GM12878 (cell line): ENCODE results near the gene TNFRSF1B. TPM values are rescaled to one million over a fixed set of nuclear protein-coding genes. Genes with fewer than 3 reads are reported as not detected.

ENCODE experiments used
- BCL11A ChIP-seq: IDR thresholded peaks from 2 replicates; pipeline ENCODE4 v1.6.1; 2011; ENCODE audit warnings: low read depth, low read length
- BHLHE40 ChIP-seq, 2 experiments: fragments of 450-650 bp in 1 of 2; IDR thresholded peaks; 2 replicates each; pipeline ENCODE4 v1.6.1; 2011 to 2017; ENCODE audit warnings: low read depth in 2 of 2, borderline replicate concordance in 1 of 2, improper control_type of control experiment in 1 of 2, low read length in 1 of 2, mild to moderate bottlenecking in 1 of 2
- CHD2 ChIP-seq: IDR thresholded peaks from 2 replicates; pipeline ENCODE4 v1.6.1; 2011; ENCODE audit warnings: low read depth, low read length, improper control_type of control experiment, borderline replicate concordance
- DPF2 ChIP-seq: fragments of 450-650 bp; IDR thresholded peaks from 2 replicates; pipeline ENCODE4 v1.6.1; 2017; ENCODE audit warnings: mild to moderate bottlenecking
- FOXK2 ChIP-seq: fragments of 450-650 bp; IDR thresholded peaks from 2 replicates; pipeline ENCODE4 v1.6.1; 2017; ENCODE audit warnings: mild to moderate bottlenecking, moderate library complexity
- KAT2A ChIP-seq: conservative IDR thresholded peaks from 2 replicates; pipeline ENCODE4 v1.6.1; 2011; ENCODE audit warnings: low read depth, low read length; ENCODE audit not compliant: control insufficient read depth
- MYC ChIP-seq: IDR thresholded peaks from 2 replicates; pipeline ENCODE4 v1.6.1; 2011; ENCODE audit warnings: mild to moderate bottlenecking, low read length, moderate library complexity, inconsistent platforms; ENCODE audit not compliant: insufficient read depth, insufficient replicate concordance, insufficient read length, severe bottlenecking
- NR2F1 ChIP-seq: fragments of 450-650 bp; conservative IDR thresholded peaks from 2 replicates; pipeline ENCODE4 v1.6.1; 2017; ENCODE audit warnings: mild to moderate bottlenecking
- POLR2AphosphoS5 ChIP-seq: IDR thresholded peaks from 2 replicates; pipeline ENCODE4 v1.6.1; 2011; ENCODE audit warnings: mild to moderate bottlenecking, low read length, inconsistent platforms
- RAD21 ChIP-seq: IDR thresholded peaks from 2 replicates; pipeline ENCODE4 v1.6.1; 2011; ENCODE audit warnings: mild to moderate bottlenecking, low read depth, low read length, moderate library complexity; ENCODE audit not compliant: insufficient read depth
- SUPT20H ChIP-seq: IDR thresholded peaks from 2 replicates; pipeline ENCODE4 v1.6.1; 2011; ENCODE audit warnings: low read depth, mild to moderate bottlenecking, low read length, moderate library complexity, borderline replicate concordance; ENCODE audit not compliant: control insufficient read depth
- TCF12 ChIP-seq: IDR thresholded peaks from 2 replicates; pipeline ENCODE4 v1.6.1; 2011; ENCODE audit warnings: low read depth, mild to moderate bottlenecking, low read length
- WRNIP1 ChIP-seq: IDR thresholded peaks from 2 replicates; pipeline ENCODE4 v1.6.1; 2011; ENCODE audit warnings: low read depth, low read length, improper control_type of control experiment, borderline replicate concordance
- ZNF207 ChIP-seq: fragments of 450-650 bp; IDR thresholded peaks from 2 replicates; pipeline ENCODE4 v1.6.1; 2014; ENCODE audit warnings: antibody characterized with exemption, mild to moderate bottlenecking, borderline replicate concordance
- ZNF217 ChIP-seq: fragments of 450-650 bp; IDR thresholded peaks from 2 replicates; pipeline ENCODE4 v1.6.1; 2017; ENCODE audit warnings: antibody characterized with exemption, mild to moderate bottlenecking
- ZNF384 ChIP-seq: IDR thresholded peaks from 2 replicates; pipeline ENCODE4 v1.6.1; 2012; ENCODE audit warnings: low read depth, mild to moderate bottlenecking, low read length, improper control_type of control experiment, borderline replicate concordance
- polyA plus RNA-seq, 11 experiments: library from polyadenylated mRNA; depleted of rRNA in 4 of 11; unstranded in 6 of 11; stranded (reverse) in 5 of 11; fragments of >200 nt; fragmentation: Nextera tagmentation in 4 of 11; fragmentation: Illumina TruSeq in 1 of 11; extraction: Ambion mirVana in 4 of 11; extraction: Trizol in 1 of 11; gene quantifications; 1 replicate in 1 of 11; 2 replicates in 10 of 11; pipeline versions ENCODE4 v1.2.1 to v1.2.3, GENCODE V29; 2011 to 2016; ENCODE audit warnings: inconsistent platforms in 2 of 11, missing spikeins in 2 of 11, low read depth in 1 of 11
- total RNA-seq, 4 experiments: library from RNA; depleted of rRNA in 3 of 4; stranded (reverse); fragments of >200 nt in 3 of 4; fragmentation: Illumina TruSeq in 1 of 4; extraction: Trizol in 1 of 4; gene quantifications; 2 replicates each; pipeline versions ENCODE4 v1.2.1 to v1.2.3, GENCODE V29; 2013 to 2021
- TF ChIP-seq, protein P1 (sequence below): fragments of 450-650 bp; IDR thresholded peaks from 2 replicates; pipeline ENCODE4 v1.6.1; 2016; ENCODE audit warnings: mild to moderate bottlenecking
- TF ChIP-seq, protein P2 (sequence below): fragments of 450-650 bp; formaldehyde crosslinking; IDR thresholded peaks from 2 replicates; pipeline ENCODE4 v1.4.0; 2020; ENCODE audit warnings: mild to moderate bottlenecking, moderate library complexity
- TF ChIP-seq, protein P3 (sequence below): IDR thresholded peaks from 2 replicates; pipeline ENCODE4 v1.6.1; 2011; ENCODE audit warnings: low read depth, mild to moderate bottlenecking, low read length, moderate library complexity, borderline replicate concordance; ENCODE audit errors: extremely low read depth
- TF ChIP-seq, protein P4 (sequence below): fragments of 450-650 bp; IDR thresholded peaks from 2 replicates; pipeline ENCODE4 v1.6.1; 2016; ENCODE audit warnings: mild to moderate bottlenecking
- TF ChIP-seq, protein P5 (sequence below): fragments of 450-650 bp; IDR thresholded peaks from 2 replicates; pipeline ENCODE4 v1.6.1; 2018; ENCODE audit warnings: borderline replicate concordance, mild to moderate bottlenecking; ENCODE audit not compliant: partially characterized antibody

The TNFRSF1B gene
- total and polyA plus RNA-seq, 10 of the 15 experiments (the other 5 are each of a cell fraction or from before 2014, with no cell fraction given): 10.1 to 87.2 (median 37.3) TPM

DNA sequence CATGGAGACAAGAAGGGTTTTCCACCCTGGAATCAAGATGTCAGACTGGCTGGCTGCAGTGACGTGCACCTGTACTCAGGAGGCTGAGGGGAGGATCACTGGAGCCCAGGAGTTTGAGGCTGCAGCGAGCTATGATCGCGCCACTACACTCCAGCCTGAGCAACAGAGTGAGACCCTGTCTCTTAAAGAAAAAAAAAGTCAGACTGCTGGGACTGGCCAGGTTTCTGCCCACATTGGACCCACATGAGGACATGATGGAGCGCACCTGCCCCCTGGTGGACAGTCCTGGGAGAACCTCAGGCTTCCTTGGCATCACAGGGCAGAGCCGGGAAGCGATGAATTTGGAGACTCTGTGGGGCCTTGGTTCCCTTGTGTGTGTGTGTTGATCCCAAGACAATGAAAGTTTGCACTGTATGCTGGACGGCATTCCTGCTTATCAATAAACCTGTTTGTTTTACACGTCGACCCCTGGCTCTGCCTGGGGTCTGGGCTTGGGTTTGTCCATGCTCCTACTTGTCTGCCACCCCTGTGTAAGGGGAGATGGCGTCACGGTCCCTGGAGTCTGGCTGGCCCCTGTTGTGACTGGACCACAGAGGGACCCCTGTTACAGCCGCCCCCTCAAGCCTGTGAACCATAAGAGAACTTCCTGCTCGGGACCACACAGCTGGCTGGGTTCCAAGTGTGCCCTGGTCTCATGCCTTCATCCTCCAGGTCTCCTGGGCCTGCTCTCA lies 42.1 kb downstream of the TNFRSF1B start (continued):
- TF ChIP-seq, protein P1, sequence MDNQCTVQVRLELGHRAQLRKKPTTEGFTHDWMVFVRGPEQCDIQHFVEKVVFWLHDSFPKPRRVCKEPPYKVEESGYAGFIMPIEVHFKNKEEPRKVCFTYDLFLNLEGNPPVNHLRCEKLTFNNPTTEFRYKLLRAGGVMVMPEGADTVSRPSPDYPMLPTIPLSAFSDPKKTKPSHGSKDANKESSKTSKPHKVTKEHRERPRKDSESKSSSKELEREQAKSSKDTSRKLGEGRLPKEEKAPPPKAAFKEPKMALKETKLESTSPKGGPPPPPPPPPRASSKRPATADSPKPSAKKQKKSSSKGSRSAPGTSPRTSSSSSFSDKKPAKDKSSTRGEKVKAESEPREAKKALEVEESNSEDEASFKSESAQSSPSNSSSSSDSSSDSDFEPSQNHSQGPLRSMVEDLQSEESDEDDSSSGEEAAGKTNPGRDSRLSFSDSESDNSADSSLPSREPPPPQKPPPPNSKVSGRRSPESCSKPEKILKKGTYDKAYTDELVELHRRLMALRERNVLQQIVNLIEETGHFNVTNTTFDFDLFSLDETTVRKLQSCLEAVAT: no peak
- TF ChIP-seq NR2F1: no peak
- TF ChIP-seq BHLHE40 (IDR thresholded peaks at IDR 0.05; ENCODE audit: borderline replicate concordance in 1 of 2, low read depth in 2 of 2, low read length in 1 of 2): no peak
- peak; percentile 98 for TF ChIP-seq RAD21
- no peak for TF ChIP-seq FOXK2
- TF ChIP-seq, protein P2, sequence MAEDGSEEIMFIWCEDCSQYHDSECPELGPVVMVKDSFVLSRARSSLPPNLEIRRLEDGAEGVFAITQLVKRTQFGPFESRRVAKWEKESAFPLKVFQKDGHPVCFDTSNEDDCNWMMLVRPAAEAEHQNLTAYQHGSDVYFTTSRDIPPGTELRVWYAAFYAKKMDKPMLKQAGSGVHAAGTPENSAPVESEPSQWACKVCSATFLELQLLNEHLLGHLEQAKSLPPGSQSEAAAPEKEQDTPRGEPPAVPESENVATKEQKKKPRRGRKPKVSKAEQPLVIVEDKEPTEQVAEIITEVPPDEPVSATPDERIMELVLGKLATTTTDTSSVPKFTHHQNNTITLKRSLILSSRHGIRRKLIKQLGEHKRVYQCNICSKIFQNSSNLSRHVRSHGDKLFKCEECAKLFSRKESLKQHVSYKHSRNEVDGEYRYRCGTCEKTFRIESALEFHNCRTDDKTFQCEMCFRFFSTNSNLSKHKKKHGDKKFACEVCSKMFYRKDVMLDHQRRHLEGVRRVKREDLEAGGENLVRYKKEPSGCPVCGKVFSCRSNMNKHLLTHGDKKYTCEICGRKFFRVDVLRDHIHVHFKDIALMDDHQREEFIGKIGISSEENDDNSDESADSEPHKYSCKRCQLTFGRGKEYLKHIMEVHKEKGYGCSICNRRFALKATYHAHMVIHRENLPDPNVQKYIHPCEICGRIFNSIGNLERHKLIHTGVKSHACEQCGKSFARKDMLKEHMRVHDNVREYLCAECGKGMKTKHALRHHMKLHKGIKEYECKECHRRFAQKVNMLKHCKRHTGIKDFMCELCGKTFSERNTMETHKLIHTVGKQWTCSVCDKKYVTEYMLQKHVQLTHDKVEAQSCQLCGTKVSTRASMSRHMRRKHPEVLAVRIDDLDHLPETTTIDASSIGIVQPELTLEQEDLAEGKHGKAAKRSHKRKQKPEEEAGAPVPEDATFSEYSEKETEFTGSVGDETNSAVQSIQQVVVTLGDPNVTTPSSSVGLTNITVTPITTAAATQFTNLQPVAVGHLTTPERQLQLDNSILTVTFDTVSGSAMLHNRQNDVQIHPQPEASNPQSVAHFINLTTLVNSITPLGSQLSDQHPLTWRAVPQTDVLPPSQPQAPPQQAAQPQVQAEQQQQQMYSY (CRISPR knock-in tag): no peak
- TF ChIP-seq, protein P3, sequence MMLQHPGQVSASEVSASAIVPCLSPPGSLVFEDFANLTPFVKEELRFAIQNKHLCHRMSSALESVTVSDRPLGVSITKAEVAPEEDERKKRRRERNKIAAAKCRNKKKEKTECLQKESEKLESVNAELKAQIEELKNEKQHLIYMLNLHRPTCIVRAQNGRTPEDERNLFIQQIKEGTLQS: no peak
- no peak for TF ChIP-seq KAT2A
- TF ChIP-seq, protein P4, sequence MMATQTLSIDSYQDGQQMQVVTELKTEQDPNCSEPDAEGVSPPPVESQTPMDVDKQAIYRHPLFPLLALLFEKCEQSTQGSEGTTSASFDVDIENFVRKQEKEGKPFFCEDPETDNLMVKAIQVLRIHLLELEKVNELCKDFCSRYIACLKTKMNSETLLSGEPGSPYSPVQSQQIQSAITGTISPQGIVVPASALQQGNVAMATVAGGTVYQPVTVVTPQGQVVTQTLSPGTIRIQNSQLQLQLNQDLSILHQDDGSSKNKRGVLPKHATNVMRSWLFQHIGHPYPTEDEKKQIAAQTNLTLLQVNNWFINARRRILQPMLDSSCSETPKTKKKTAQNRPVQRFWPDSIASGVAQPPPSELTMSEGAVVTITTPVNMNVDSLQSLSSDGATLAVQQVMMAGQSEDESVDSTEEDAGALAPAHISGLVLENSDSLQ: no peak
- no peak for TF ChIP-seq MYC
- no peak for TF ChIP-seq BCL11A
- TF ChIP-seq WRNIP1: 0 out of 2 replicates have a peak, but pooled peaks have one; percentile 92
- TF ChIP-seq, protein P5, sequence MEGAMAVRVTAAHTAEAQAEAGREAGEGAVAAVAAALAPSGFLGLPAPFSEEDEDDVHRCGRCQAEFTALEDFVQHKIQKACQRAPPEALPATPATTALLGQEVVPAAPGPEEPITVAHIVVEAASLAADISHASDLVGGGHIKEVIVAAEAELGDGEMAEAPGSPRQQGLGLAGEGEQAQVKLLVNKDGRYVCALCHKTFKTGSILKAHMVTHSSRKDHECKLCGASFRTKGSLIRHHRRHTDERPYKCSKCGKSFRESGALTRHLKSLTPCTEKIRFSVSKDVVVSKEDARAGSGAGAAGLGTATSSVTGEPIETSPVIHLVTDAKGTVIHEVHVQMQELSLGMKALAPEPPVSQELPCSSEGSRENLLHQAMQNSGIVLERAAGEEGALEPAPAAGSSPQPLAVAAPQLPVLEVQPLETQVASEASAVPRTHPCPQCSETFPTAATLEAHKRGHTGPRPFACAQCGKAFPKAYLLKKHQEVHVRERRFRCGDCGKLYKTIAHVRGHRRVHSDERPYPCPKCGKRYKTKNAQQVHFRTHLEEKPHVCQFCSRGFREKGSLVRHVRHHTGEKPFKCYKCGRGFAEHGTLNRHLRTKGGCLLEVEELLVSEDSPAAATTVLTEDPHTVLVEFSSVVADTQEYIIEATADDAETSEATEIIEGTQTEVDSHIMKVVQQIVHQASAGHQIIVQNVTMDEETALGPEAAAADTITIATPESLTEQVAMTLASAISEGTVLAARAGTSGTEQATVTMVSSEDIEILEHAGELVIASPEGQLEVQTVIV: no peak
- TF ChIP-seq DPF2: no peak
- no peak for TF ChIP-seq CHD2
- TF ChIP-seq SUPT20H: no peak
- no peak for TF ChIP-seq ZNF207
- TF ChIP-seq ZNF384: peak; percentile 74
- TF ChIP-seq TCF12: no peak
- TF ChIP-seq ZNF217: no peak
- TF ChIP-seq POLR2AphosphoS5: no peak
